HG02642 (cell line): ENCODE results near the gene CCDC12.

ENCODE experiments used
- ATAC-seq: cut with Tn5 transposase; IDR thresholded peaks from one replicate; pipeline ENCODE4 v1.9.1; 2021; ENCODE audit warnings: mild to moderate bottlenecking; ENCODE audit not compliant: unreplicated experiment, poor library complexity

Gene CCDC12

DNA sequence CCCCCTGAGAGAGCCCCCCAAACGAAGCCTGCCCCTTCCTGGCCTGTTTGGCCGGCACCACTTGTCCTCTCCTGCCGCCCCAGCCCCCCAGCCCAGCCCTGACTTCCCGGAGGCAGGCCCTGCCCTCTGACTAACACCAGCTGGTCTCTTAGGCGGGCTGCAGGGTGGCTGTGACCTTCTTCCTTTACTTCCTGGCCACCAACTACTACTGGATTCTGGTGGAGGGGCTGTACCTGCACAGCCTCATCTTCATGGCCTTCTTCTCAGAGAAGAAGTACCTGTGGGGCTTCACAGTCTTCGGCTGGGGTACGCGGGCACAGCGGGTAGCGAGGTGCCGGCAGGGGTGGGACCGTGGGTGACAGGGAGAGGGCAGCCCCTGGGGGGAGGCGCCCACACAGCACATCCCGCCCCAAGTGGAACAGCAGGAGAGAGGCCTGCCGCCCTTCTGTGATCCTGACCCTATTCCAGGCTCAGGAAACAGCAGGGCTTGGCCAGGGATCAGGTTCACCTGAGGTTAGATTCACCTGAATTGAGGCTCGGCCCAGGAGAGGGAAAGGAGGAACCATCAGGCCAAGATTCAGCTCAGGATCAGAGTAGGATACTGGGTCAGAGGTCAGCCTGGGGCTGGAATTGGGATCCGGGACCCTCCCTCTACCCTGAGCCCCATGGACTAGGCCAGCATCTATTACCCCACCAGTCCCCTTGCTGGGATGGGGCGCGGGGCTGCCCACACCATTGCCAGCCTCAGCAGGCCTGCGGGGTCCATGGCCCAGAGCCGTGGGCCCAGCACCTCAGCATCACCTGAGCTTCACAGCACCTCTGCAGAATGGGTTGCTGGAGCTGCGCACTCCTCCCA lies 77.2 kb downstream of the CCDC12 start:
- no peak for ATAC-seq

DNA sequence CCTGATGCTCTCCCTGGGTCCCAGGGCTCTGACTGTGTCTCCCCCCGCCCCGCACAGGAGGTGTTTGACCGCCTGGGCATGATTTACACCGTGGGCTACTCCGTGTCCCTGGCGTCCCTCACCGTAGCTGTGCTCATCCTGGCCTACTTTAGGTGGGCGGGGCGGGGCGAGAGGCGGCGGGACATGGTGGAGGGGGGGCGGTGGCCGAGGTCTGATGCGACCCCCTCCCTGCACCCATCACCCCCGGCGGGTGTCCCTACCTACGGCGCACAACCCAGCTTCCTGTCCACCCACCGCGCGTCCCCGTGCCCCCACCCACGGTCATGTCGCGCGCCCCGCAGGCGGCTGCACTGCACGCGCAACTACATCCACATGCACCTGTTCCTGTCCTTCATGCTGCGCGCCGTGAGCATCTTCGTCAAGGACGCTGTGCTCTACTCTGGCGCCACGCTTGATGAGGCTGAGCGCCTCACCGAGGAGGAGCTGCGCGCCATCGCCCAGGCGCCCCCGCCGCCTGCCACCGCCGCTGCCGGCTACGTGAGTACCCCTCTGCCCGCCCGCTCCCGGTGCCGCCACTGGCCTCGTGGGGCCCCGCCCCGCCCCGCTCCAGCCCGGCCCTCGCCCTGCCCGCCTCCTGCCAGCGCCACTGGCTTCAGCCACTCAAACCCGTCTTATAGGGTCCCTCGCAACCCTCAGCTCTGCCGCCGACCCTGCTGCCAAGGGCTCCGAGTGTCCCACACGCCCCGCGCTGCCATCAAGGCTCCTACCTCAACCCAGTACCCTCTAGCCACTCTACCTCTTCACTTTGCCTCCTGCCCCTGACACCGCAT lies 78.0 kb downstream of the CCDC12 start:
- ATAC-seq = no peak

DNA sequence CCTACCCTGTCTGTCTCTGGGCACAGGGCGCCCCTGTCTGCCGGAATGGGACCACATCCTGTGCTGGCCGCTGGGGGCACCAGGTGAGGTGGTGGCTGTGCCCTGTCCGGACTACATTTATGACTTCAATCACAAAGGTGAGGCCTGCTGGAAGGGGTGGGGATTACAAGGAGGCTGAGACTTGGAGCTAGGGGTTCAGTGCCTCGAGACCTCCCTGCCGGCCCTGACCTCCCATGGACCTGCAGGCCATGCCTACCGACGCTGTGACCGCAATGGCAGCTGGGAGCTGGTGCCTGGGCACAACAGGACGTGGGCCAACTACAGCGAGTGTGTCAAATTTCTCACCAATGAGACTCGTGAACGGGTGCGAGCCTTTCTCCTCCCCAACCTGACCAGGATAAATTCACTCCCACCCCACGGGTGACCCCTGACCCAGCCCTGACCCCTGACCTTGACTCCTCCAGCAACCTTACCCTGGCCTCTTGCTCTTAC lies 78.7 kb downstream of the CCDC12 start:
- no peak for ATAC-seq

DNA sequence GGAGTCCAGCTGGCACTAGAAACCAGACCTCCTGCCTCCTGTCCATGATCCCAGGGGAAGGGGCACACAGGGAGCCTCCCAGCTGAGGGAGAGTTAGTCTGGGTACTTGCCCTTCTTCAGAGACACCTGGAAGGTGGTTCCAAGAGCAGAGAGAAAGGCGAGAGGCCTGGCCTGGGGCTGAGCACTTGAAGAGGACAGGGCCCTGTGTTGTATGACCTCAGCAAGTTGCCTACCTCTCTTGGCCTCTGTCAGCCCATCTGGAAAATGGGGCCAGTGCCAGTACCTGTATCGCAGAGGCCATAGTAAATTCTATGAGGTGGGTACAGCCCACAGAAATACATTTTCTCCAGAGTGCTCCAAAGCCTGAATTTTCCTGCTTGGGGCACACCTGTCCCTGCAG lies 79.5 kb downstream of the CCDC12 start:
- ATAC-seq = no peak

DNA sequence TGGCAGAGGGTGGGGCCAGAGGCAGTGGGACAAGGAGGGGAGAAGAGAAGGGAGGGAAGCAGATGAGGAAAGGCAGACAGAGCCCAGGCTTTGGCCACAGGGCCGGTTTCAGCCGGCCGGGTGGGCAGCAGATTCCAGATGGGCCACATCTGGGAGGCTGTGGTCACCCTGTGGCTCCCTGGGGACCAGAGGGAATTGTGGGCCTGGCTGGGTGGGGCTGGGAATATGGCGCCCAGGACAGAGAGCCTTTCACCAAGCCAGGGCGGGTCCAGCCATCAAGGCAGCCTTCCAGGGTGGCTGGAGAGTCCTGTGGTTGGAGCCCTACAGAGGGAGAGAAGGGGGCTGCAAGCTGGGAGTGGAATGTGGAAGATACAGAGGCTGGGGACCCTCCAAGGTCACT lies 80.2 kb downstream of the CCDC12 start:
- no peak for ATAC-seq

DNA sequence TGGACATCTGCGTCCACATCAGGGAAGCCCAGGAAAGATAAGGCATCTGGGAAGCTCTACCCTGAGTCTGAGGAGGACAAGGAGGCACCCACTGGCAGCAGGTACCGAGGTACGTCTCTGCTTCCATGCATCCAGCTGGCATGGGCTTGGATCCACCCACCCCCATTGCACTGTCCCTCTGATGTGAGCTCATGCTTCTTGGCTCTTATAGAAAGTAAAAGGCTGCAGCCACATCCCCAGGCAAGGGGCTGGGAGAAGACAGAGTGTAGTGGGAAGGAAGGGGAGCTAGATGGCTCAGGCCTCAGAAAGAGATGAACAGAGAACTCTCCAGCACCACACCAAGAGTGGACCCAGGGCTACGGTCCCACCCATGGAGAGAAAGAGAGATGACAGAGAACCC lies 80.8 kb downstream of the CCDC12 start:
- no peak for ATAC-seq

DNA sequence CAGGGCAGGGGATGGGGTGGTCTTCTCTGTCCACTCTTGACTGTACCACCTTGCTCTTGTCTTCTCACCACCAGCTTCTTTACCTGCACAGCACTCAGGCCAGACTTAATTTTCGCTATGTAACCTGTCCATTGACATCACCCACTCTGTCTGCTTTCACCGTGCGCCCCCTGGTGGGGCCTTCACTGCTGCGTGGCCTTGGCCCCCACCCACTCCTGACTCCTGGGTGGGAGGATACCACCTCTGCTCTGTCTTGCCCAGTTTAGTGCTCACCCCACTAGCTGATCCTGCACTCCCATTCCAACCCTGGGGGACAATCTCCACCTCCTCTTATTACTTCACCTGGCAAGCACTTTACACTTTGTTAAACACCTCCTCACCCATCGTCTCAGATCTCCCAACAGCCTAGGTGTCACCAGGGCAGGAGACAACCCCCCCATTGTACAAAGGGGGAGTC lies 81.3 kb downstream of the CCDC12 start:
- ATAC-seq = no peak

DNA sequence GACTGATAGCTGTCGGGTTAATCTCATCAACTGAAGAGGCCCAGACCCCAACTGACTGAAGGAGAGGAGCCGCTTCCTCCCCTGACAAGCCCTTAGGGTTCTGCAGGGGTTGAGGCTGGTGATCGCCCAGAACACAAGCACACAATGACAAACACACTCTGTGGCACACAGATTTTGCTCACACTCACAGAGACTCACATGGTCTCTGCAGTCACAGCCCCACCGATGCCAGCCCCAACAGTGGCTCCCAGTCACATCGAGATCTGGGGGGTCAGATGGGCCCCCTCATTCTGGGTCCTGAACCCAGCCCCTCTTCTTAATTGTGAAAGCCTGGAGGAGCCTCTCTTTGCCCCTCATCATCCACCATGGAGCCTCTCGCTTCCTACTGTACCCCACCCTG lies 82.3 kb downstream of the CCDC12 start:
- ATAC-seq = no peak

DNA sequence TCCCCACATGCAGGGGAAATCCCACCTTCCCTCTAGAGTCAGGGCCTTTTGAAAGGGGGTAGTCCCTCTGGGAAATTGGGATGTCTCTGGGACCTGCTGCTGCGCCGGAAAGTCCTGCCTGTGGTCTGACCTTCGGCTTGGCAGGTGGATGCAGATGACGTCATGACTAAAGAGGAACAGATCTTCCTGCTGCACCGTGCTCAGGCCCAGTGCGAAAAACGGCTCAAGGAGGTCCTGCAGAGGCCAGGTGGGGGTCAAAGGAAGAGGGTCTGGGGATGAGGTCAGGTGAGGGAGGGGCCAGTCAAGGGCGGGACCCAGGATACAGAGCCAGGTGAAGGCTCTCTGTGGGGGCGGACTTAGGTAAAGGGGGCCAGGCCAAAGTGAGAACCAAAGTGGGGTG lies 82.8 kb downstream of the CCDC12 start:
- ATAC-seq = no peak

DNA sequence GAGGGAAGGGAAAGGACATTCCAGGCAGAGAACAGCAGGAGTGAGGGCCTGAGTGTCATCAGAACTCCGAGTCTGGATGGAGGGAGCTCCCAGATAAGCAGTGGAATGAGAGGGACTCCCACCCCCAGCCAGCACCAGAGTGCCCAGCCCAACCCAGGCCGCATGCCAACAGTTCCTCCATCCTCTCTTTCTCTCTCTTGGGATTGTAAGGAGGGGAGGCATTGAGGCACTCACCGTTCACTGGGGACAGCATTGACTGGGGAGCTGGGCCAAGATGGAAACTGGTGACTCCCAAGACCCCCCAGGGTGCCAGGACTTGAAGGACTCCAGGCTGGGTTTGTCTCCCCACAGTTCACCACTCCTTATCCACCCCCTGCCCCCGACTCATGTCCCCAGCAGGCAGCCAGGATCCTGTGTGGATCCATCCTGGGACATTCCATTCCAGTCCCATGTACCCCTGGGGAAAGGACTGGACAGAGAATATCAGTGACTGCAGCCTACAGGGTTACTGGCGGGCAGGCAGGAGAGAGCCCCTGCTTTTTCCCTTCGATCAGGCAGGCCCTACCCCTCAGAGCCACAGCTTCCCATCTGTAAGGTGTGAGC lies 83.3 kb downstream of the CCDC12 start:
- no peak for ATAC-seq

DNA sequence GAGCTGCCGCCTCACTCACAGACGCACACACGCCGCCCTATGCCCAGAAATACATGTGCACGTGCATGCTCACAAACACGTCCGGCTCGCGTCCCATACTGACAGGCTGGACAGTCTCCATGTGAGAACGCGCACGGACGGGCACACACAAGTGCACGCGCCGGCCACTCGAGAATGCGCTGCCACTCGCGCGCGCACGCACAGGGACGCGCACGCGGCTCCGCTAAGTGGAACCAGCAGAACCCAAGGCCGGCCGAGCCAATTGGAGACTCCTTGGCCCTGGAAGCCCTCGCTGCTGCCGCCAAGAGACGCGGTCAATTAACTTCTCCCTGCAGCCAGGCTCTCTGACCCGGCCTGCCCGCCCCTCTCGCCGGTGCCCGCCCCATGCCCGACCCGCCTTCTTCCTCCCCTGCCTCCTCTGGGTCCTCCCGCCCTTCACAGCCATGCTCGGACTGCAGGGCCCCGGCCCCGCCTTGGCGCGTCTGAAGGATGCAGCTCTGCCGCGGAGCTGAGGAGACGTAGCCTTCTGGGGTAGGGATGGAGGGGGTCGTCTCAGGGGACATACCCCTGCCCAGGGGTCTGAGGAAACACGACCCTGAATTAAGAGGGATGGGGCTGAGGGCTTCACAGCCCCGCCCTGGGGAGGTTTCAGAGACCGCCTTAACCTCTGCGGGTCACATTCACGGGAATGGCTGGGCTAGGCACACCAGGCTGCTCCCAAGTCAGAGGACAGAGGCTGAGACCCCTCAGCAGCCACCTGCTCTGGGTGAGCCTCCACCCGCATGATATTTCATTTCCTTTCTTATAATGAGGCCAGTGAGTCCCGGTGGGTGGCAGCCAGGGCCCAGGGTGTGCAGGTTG lies 84.0 kb downstream of the CCDC12 start:
- no peak for ATAC-seq

DNA sequence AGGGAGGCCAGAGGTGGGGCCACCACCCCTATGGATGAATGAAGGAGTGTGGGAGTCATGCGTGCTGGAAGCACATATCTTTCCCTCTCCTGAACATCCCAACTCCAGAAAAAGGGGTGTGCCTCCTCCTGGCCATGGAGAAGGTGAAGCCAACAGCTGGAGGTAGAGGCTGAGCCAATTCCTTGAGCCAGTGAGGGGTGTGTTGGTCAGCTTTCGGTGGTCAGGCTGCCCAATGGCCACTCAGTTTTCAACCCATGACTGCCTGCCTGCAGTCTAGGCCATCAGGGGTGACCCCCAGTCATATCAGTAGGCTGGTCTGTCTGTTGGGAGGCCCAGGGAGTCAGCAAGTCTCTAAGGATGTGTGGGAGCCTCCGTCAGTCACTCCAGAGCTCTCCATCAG lies 85.4 kb downstream of the CCDC12 start:
- ATAC-seq = no peak

DNA sequence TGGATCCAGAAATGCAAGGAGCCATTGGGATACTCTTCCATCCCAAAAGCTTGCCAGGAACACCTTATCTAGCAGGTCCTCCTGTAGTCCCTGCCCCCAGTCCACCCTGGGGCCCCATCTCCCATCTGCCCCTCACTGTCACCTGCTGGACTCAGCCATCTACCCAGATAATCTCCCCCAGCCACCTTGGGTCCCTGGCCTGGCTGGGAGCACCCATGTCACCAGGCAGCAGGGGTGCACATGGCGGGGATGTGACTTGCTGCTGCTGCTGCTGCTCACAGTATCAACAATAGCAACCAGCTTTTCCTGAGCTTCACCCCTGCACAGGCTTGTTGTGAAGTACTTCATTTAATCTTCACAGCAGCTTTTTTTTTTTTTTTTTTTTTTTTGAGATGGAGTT lies 86.4 kb downstream of the CCDC12 start:
- ATAC-seq = no peak

DNA sequence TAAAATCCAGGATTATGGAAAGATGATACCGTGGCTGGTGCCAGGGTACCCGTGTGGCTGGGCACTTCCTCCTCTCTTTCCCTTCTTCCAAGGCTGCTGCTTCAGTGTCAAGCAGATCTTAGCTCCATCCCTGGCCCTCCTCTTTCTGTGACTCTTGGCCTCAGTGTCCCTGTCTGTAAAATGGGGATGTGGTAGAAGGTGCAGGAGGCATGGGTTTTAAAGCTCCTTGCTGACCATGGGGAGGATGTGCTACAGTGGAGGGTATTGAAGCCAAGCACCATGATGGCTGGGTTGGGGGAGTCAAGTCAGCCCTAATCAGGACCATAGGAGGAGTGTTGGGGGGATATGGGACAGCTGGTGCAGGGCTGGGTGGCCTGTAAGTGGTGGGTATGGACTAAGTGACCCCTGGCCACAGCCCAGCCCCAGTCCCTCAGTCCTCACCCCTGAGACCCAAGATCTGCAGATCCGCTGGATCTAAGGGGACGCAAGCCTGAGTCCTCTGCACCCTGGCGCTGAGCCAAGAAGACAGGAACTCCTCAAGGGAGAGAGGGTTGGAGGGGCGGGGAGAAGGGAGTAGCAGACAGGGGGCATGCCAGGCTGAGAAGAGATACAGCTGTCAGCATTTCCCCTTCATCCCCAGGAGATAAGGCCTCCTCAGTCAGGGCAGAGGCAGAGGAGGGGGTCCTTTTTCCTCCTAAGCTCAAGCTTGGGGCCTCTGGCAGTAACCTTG lies 87.0 kb downstream of the CCDC12 start:
- no peak for ATAC-seq

DNA sequence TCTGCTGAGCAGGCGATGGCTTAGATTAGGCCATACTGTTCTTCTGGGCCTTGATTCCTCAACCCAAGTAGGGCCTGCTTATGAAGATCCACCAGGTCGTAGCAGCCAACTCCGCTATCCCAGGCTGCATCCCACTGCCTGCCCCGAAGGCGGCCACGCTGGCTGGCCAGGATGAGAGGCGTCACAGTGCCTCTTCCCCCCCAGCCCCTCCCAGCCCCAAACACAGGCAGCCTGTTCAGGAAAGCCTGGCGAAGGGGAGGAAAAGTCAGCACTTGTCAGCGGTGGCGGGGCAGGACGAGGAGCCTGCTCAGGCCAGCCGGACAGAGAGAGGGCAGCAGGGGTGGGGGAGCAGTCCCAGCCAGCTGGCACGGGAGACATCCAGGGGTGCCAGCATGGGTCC lies 87.8 kb downstream of the CCDC12 start:
- no peak for ATAC-seq

DNA sequence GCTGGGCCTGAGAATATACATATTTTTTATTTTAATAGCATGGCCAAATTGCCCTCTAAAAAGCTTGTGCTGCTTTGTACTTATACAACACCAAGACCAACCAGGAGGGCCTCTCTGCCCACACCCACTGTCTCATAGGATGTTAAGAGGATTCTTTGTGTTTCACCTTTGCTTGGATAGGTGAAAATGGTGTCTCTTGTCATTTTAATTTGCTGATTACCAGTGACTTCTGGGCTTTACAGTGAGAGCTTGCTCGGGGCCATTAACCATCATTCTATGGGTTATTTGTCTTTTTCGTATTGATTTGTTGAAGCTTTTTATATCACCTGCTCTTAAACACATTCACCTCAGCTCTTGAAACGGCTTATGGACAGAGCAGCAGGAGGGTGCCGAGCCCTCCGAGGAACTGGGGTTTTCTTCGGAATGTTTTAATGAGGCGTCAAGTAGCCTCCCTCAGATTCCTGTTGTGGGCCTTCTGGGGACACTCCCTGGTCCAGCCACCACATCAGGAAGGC lies 88.5 kb downstream of the CCDC12 start:
- ATAC-seq = no peak

DNA sequence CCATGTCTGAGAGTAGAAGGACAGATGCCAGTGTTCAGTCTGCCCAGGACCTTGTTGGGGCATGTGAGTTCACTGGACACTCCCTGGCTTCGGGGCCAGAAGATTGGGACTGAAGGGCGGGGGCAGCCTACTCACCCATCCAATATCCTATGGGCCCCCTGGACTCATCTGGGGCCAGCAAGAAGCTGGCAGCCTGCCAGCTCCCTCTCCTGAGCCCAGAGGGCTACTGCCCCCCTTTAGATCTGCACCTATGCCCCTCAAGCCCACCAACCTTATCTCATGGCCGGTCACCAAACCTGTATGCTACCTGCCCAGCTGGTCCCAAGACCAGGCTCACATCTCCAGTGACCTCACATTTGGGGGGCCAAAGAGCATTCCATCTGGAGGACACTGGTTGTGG lies 90.9 kb downstream of the CCDC12 start:
- no peak for ATAC-seq

DNA sequence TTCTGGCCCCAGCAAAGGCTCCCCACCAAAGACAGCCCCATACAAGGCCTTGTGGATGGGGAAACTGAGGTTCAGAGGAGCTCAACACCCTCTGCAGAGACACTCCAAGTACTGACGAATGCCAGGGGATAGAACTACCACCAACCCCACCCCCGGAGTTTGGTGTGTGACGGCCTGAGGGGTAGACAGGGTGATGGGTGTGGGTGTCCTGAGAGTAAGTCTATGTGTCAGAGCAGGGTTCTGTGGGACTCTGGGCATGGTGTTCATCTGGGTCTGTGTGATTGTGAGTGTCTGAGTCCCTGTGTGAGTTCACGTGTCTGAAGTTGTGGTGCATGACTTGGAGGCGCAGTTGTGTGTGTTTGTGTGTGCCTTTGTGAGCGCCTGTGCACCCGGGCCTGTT lies 91.6 kb downstream of the CCDC12 start:
- ATAC-seq = no peak

DNA sequence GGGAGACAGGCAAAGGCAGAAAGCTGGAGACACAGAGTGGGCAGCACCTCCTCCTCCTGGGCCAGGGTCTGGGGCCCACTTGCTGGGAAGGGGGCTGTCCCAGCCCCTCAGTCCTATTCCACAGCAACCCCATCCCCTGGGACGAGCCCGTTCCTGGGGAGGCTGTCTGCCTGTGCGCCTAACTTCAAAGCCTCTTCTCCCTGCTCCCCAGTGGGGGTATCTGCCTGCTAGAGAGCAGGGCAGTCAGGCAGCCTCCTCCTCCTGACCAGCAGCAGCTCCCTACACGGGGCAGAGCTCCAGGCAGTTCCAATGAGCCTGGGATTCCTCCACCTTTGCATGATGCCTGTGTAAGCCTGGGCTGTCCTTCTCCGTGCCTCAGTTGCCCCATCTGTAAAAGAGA lies 92.1 kb downstream of the CCDC12 start:
- no peak for ATAC-seq
